ENCODE data around the gene DEXI.
A peak's percentile ranks its signal among the peaks of the same experiment; 100 is the strongest.

The DEXI gene

DNA sequence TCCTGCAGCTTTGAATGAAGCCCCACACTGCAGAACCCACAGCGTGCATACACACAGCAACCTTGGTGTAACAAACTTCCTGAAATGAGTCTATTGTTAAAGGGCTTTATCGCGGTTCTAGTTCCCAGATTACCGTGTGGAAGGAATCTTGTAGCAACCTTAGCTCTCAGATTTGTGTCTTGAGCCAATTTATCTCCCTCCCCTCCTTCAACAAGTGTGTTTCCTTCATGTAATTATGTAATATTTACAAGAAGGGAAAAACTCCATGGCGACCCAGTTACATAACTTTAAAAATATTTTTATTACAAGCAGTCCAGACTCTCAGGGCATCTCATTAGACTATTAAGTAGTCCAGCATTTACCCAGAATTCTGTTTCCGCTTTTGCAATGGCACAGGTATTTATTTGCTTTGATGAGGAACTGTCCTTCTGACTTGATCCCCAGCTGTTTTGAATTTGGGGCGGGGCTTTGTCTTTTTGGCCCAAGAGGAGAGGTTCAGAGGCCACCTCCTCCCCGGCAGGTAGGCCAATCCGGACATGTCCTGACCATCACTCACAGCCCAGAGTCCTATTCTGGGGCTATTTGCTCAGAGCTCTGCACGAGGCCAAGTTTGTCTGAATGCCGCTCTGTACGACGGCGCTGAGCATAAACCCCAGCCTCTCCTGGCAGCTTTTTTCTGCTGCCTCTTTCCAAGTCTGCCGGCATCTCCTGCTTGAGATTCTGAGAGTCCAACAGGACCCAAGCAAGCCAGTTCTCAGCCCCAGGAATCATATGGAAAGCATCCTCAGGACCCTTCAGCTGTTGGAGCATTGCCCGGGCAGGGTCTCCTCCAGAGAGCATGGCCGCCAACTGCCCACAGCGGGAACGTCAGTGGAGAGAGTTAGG lies 37.7 kb upstream of the DEXI start:
- ATAC-seq: peak; percentile 63
- TF ChIP-seq TOX (CRISPR knock-in tag; IDR thresholded peaks at IDR 0.05; ENCODE audit: borderline replicate concordance): no peak
- no peak for TF ChIP-seq SNAI2 (CRISPR knock-in tag; IDR thresholded peaks at IDR 0.05)
- no peak for TF ChIP-seq ZNF70 (CRISPR knock-in tag; IDR thresholded peaks at IDR 0.05)
- TF ChIP-seq TSHZ2 (CRISPR knock-in tag; IDR thresholded peaks at IDR 0.05): no peak
- TF ChIP-seq ARNTL (CRISPR knock-in tag; IDR thresholded peaks at IDR 0.05; ENCODE audit: borderline replicate concordance, low read depth): no peak

- no peak for ATAC-seq
- TF ChIP-seq ZNF8 (CRISPR knock-in tag; IDR thresholded peaks at IDR 0.05) (no peak), PATZ1 (CRISPR knock-in tag; IDR thresholded peaks at IDR 0.05; ENCODE audit: borderline replicate concordance) (no peak), CREB5 (CRISPR knock-in tag; IDR thresholded peaks at IDR 0.05; ENCODE audit: low read depth) (no peak), SNAI2 (CRISPR knock-in tag; IDR thresholded peaks at IDR 0.05) (no peak), TSHZ2 (CRISPR knock-in tag; IDR thresholded peaks at IDR 0.05) (no peak)
Measured at GRCh38 chr16:10978871-10979446, 36.7 kb upstream of the DEXI start.

DNA sequence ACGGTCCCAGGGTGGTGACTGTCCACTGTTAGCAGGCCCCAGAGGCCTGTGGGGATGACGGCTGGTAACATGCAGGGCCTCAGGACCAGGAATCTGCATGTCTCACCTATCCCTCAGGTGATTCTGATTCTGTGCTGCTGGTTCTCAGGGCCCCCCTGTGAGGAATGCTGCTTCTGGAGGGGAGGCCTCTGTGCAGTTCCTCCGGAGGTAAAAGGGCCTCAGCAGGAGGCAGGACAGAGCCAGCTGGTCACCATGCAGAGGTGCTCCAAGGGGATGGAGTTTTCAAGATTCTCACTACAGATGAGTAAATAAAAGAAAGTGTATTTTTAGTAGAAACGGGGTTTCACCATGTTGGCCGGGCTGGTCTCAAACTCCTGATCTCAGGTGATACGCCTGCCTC lies 35.9 kb upstream of the DEXI start:
- ATAC-seq: no peak
- no peak for TF ChIP-seq SNAI2 (CRISPR knock-in tag; IDR thresholded peaks at IDR 0.05)
- no peak for TF ChIP-seq TCF4 (CRISPR knock-in tag; IDR thresholded peaks at IDR 0.05; ENCODE audit: borderline replicate concordance)
- TF ChIP-seq ISL1 (CRISPR knock-in tag; IDR thresholded peaks at IDR 0.05): no peak
- TF ChIP-seq CREB5 (CRISPR knock-in tag; IDR thresholded peaks at IDR 0.05; ENCODE audit: low read depth): no peak
- no peak for TF ChIP-seq GLIS3 (CRISPR knock-in tag; IDR thresholded peaks at IDR 0.05)
- TF ChIP-seq ZFP3 (CRISPR knock-in tag; IDR thresholded peaks at IDR 0.05): no peak
- TF ChIP-seq, protein P1, sequence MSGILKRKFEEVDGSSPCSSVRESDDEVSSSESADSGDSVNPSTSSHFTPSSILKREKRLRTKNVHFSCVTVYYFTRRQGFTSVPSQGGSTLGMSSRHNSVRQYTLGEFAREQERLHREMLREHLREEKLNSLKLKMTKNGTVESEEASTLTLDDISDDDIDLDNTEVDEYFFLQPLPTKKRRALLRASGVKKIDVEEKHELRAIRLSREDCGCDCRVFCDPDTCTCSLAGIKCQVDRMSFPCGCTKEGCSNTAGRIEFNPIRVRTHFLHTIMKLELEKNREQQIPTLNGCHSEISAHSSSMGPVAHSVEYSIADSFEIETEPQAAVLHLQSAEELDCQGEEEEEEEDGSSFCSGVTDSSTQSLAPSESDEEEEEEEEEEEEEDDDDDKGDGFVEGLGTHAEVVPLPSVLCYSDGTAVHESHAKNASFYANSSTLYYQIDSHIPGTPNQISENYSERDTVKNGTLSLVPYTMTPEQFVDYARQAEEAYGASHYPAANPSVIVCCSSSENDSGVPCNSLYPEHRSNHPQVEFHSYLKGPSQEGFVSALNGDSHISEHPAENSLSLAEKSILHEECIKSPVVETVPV (CRISPR knock-in tag; IDR thresholded peaks at IDR 0.05): no peak
- no peak for TF ChIP-seq CSDC2 (CRISPR knock-in tag; IDR thresholded peaks at IDR 0.05)
- TF ChIP-seq ZNF70 (CRISPR knock-in tag; IDR thresholded peaks at IDR 0.05): no peak
- no peak for TF ChIP-seq POU6F1 (CRISPR knock-in tag; IDR thresholded peaks at IDR 0.05; ENCODE audit: borderline replicate concordance, low read depth)
- no peak for TF ChIP-seq ARNTL (CRISPR knock-in tag; IDR thresholded peaks at IDR 0.05; ENCODE audit: borderline replicate concordance, low read depth)
- no peak for TF ChIP-seq TSHZ2 (CRISPR knock-in tag; IDR thresholded peaks at IDR 0.05)
- no peak for TF ChIP-seq TOX (CRISPR knock-in tag; IDR thresholded peaks at IDR 0.05; ENCODE audit: borderline replicate concordance)
- no peak for TF ChIP-seq ESRRG (CRISPR knock-in tag; IDR thresholded peaks at IDR 0.05)

All from SK-N-SH treated with all-trans-retinoic acid at 6 μM for 48 hours (cell line).